ENCODE measurements around the gene RALGPS1. TPM values are rescaled to one million over a fixed set of nuclear protein-coding genes. Genes with fewer than 3 reads are reported as not detected.
A peak's percentile ranks its signal among the peaks of the same experiment; 100 is the strongest.

Gene RALGPS1
- total RNA-seq, 1 donor, result 2.9 TPM

DNA sequence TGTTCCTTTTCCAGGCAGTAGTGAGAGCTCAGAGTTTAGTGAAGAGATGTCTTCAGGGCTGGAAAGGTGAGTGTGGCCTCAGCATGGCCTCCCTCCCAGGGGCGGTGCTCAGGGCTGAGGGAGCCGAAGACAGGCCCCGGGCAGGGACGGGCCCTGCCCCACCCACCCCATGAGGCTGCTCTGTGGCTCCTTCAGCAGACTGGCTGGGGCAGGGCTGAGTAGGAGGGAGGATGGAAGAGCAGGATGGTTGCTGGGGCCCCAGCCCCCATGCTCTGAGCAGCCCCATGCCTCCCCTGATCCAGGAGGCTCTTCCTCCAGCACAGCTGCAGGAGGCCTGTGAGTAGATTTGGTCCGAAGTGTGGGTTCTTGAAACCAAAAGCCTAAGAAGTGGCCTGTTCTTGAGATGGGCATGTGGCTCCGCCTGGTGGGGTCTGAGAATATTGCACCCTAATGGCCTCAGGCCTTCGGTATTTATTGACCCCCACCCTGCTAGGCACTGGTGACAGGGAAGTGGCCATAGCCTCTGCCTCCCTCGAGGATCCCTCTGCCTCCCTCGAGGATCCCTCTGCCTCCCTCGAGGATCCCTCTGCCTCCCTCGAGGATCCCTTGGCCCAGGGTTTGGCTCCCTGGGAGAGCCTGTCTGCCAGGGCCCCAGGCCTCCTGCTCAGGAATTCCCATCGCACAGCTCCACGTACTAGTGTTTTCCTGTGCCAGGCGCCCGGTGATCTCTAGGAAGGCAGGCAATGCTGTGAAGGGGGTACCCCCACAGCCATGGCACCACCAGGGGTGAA, 284.6 kb downstream of the RALGPS1 start:
- no peak overlapping the region for H3K4me3 ChIP-seq (ENCODE audit: low read depth, low read length)
- TF ChIP-seq, protein P1, sequence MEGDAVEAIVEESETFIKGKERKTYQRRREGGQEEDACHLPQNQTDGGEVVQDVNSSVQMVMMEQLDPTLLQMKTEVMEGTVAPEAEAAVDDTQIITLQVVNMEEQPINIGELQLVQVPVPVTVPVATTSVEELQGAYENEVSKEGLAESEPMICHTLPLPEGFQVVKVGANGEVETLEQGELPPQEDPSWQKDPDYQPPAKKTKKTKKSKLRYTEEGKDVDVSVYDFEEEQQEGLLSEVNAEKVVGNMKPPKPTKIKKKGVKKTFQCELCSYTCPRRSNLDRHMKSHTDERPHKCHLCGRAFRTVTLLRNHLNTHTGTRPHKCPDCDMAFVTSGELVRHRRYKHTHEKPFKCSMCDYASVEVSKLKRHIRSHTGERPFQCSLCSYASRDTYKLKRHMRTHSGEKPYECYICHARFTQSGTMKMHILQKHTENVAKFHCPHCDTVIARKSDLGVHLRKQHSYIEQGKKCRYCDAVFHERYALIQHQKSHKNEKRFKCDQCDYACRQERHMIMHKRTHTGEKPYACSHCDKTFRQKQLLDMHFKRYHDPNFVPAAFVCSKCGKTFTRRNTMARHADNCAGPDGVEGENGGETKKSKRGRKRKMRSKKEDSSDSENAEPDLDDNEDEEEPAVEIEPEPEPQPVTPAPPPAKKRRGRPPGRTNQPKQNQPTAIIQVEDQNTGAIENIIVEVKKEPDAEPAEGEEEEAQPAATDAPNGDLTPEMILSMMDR (IDR thresholded peaks at IDR 0.05; ENCODE audit: insufficient read depth, low read length), result peak; percentile 86
- DNase-seq (ENCODE audit: low read depth), result peak; percentile 90

DNA sequence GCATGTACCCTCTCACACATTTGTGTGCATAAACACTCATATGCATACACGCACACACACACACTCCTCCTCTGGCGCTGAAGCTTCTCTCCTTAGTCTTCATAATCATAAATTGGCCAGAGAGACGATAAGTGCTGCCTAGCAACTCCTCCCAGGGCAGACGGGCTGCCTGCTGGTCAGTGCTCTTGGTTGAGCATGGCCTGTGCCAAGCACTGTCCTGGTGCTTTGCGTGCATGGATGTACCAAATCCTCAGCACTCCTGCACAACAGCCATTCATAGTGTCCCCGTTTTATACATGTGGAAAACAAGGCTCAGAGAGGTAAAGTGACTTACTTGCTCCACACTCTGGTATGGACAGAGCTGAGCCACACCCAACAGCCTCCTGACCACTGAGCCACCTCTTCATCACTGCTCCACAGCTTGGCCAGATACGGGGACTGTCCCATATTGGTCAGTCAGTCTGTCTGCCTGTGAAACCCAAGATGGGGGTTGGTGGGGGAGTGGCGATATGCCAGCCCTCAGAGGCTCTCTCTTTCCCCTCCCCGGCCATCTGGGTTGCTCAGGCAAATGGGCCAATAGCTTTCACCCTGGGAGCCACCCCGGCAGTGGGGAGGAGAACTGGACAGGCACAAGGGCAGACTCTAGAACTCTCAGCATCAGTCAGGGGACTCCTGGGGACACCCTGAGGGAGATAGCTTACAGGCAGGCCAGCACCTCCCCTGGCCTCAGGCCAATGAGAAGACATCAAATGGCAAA, 285.7 kb downstream of the RALGPS1 start:
- TF ChIP-seq, protein P1 (IDR thresholded peaks at IDR 0.05; ENCODE audit: insufficient read depth, low read length), result no peak
- DNase-seq (ENCODE audit: low read depth), result no peak

DNA sequence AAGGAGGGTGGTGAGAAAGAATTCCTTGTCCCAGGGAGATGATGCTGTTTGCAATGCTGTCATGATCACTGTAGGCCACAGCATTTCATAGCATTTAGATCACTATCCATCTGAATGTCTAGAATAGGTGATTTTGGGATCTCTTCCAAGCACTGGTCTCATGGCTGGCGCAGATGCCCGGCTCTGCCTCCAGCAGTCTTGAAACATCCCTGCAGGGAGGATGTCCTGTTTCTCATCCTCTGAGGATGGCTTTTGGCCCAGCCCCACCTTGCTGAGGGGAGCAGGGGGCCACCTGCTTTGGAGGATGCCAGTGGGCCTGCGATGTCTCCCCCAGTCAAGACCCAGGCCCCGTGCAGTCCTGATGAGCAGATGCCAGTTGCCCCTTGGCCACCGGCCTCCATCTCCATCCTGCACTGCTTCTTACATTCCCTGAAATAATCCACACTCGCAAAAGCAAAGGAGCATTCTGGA, 286.5 kb downstream of the RALGPS1 start:
- DNase-seq (ENCODE audit: low read depth), result no peak
- no peak overlapping the region for H3K4me3 ChIP-seq (ENCODE audit: low read depth, low read length)
- TF ChIP-seq, protein P1 (IDR thresholded peaks at IDR 0.05; ENCODE audit: insufficient read depth, low read length), result no peak

More for the DNA sequence above, 285.7 kb downstream of the RALGPS1 start:
- H3K4me3 ChIP-seq (ENCODE audit: low read depth, low read length), result no peak overlapping the region

DNA sequence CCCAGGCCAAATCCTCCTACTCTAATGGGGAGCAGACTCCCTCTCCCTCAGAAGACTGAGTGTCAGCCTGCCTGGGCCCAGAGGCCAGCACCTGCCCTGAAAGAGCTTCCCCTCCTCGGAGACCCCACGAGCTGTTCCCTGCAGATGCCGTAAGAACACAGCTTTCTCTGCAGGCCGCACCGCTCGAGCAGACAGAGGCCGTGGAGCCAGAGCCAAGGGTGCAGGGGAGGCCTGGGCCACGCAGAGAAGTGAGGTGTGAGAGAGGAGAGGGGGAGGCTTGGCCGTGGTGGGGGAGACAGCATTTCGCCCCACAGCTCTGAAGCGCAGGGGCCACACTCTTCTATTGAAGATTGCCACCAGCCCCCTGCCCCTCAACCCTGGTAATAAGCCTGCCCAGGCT, 287.1 kb downstream of the RALGPS1 start:
- DNase-seq (ENCODE audit: low read depth), result no peak
- TF ChIP-seq, protein P1 (IDR thresholded peaks at IDR 0.05; ENCODE audit: insufficient read depth, low read length), result no peak
- no peak overlapping the region for H3K4me3 ChIP-seq (ENCODE audit: low read depth, low read length)

DNA sequence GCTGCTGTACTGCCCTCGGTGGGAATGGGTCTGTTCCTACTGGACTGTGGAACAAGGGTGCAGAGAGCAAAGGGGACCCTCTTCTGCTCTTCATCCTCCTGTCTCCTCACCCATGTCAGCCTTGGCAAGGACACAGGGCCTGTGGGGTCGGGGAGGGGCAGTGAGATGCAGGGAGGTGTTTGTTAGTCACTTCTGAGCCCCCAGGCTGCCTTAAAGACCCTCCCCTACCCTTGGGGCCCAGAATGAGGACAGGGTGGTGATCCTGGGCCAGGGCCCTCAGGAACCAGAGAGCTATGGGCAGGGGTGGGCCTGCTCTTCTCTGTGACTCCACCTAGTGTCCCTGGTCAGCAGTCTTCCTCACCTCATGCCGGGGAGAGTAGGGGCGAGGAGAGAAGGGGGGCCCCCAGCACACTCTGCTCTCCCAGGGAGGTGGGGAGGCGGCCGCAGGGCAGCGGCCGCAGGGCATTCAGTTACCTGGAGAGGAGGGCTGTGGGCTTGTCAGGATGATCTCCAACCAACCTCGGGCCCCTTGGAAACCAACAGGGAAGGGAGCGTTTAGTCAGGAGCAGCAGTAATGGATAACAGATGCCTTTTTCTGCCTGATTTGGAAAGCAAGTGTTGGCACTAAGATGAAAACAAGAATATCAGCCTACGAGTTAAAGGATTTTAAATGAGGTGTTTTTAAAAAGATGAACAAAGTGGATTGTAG, 288.0 kb downstream of the RALGPS1 start:
- DNase-seq (ENCODE audit: low read depth), result peak; percentile 54
- no peak overlapping the region for H3K4me3 ChIP-seq (ENCODE audit: low read depth, low read length)

More for the DNA sequence above, 288.0 kb downstream of the RALGPS1 start:
- TF ChIP-seq, protein P1 (IDR thresholded peaks at IDR 0.05; ENCODE audit: insufficient read depth, low read length), result no peak

Data from fibroblast of the aortic adventitia (primary cell).